Suppressor macrophage treated with lipopolysaccharide for 4 hours (primary cell): Measurements from ENCODE around the gene CHCHD6.
A peak's percentile ranks its signal among the peaks of the same experiment; 100 is the strongest.

Experiments used
- DNase-seq: peaks from one replicate; pipeline ENCODE4 v3.0.0-alpha.2; 2020

CHCHD6 gene

DNA sequence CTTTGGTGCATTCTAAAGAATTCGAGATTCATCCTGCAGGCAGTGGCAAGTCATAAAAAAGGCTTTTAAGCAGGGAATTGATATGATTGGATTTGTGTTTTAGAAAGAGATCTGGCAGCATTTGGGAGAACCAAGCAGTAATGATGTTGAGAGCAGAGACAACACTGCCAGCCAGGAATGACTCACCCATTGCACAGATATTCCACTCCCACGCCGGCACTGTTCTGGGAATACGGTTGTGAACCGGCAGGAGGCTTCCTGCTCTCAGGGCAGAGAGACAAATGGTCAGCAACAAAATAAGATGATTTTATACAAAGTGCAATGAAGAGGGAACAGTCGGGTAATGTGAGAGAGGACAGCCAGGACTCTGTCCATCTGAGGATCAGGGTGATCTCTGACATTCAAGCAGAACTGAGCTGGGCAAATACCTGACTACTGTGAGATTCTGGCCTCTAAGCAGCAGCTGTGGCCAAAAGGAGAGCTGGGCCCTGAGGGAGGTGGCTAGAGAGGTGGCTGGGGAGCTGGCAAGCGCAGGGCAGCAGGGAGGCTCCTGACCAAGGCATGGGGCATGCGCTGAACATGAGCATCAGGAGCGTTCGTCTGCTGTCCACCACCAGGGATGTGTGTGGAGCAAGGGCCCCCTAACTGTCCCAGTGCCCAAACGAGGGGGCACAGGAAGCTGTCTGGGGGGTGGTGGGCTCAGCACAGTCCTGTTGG lies 222.8 kb downstream of the CHCHD6 start:
- DNase-seq, result peak; percentile 39

DNA sequence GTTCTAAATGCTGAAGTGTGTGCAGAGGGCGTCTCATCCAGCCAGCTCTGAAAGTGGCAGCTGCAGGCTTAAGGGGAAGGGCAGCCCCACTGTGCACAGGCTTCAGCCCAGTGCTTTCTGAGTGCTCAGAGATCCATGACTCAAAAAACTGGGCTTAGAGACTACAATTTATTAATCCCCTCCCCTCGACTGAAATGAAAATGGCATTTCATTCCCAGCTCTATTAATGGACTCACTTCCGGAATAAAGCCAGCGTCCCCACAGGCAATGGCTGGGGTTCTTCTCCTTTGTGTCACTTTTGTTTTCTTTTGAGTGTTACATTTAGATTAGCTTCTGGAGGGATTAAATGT lies 223.3 kb downstream of the CHCHD6 start:
- no peak for DNase-seq

DNA sequence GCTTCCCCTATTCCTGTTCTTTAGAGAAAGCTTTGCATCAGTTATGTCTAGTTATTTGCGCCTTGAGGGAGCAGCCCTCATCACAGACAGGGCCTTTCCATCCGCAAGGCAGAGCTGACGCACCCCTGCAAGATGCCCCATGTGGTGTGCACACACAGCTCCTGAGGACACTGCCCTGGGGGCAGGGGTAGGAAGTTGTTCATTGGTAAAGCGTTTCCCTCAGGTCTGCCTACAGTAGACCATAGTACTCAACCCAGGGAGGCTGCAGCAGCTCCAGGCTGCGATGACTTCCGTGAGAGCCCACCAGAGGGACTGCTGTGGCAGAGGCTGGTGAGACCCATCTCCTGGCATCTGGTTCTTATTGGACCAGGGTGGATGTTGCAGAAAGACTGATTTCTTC lies 223.8 kb downstream of the CHCHD6 start:
- DNase-seq, result no peak

DNA sequence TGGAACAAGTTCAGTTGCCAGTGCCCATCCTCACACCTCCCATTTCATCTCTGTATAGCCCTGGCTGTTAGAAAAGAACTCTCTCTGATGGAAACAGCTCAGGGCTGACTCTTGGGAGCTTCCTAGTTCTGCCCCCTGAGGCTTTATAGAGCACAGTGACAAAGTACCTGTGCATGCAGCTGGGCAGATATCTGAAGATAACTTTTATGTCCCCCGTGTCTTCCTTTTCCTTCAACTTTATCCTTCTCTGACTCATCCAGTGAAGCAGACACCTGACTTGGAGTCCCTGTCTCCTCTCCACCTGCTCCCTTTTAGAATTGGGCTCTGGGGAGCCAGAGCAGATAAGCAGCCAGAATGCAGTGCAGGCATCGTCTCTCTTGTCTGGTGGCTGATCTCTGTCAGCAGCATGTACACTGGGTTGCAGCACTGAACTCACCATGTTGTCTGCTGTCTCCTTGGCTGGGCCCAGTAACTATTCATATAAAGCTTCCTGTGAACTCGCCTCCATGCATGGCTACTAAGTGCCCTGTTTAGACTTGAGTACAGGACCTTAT lies 225.0 kb downstream of the CHCHD6 start:
- DNase-seq, result no peak

DNA sequence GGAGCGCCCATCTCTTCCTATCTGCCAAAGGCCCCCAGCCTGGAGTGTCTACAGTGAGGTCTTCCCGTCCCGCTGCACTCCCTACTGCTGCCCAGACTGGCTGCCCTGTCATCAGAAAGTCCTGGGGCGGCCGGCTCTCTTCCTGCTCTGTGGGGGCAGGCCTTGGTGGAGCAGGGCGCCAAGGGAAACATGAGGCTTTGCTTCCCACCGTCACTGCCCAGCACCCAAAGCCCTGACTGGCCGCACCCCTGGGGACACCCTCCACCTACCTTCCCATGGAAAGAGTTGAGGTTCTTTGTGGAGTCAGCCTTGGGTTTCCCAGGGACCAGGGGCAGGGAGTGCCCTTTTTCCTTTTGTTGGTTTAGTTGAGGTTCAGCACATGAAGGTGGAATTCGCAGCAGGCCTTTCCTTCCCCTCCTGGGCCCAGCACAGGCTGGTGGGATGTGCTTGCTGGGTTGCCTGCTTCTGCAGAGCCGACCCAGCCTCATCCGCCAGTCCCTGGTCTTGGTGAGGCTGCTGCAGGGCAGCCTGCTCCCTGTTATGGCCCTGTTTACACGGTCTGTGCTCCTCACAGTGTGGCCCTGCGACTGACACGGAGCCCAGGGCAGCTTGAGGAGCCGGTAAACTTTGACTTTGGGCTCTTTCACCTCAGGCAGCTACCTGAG lies 227.0 kb downstream of the CHCHD6 start:
- no peak for DNase-seq

DNA sequence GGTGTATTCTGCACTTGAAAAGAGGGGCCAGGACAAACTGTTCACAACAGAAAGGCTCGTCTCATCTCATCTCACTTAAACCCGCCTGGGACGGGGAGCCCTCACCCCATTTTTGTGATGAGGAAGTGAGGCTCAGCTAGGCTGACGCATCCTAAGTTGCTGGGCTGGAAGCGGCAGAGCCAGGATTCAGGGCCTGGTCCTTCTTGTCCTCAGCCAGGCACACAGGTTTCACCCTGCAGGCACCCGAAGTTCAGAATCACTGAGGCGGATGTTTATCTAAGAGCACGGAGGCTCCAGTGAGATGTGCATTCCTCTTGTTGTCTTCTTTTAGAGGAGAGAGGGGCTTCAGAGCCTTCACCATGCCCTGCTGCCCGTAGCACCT lies 227.8 kb downstream of the CHCHD6 start:
- no peak for DNase-seq

DNA sequence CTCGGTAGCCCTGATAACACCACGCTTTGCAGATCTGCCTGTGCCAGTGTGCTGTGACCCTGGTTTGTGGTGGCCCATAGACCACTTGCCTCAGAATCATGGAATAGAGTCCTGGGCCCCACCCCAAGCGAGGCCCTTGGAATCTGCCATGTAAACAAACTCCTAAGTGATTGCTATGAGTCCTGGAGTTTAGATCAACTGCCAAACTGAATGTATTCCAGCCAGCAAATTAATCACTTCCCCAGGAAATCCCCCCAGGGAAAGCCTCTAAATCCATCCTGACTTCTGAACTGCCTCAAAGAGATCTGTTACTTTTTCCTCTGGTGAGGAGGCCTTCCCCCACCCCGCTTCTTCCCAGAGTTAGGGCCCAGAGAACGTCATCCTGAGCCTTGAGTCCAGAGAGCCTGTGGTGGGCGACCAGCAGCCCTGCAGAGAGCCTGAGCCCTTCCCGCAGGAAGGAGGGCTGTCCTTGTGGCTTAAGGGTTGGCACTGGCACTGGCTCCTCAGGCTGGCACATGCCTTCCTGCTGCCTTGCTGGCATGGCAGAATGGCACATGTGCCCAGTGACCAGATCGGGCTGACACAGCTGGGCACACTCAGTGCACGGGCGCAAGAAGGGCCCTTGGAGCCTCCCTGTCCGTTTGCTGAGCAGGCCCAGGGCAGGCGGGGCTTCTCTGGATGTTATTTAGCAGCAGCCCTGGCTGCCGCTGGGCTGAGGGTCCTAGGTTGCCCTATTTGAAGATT lies 228.3 kb downstream of the CHCHD6 start:
- no peak for DNase-seq

DNA sequence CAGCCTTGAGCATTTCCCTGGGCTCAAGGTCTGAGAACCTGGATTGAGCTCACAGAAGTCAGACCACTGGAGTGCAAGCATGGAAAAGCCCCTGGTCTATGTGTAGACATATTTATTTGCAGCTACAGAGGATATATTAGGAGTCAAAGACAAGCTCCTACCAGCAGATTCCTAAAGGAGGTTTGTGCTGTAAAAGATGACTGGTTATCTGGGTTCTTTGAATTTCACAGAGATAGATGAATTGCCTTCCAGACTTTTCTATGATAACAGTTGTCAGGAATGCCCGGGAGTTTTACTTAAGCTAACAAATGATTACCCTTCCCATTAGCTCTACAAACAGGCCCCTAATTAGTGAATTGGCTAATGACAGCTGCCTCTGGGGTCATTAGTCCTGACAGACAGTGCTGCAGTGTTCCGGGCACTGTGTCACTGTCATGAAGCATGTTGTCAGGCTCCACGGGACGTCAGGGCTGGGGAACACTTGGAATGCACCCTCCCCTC lies 230.0 kb downstream of the CHCHD6 start:
- DNase-seq, result no peak

DNA sequence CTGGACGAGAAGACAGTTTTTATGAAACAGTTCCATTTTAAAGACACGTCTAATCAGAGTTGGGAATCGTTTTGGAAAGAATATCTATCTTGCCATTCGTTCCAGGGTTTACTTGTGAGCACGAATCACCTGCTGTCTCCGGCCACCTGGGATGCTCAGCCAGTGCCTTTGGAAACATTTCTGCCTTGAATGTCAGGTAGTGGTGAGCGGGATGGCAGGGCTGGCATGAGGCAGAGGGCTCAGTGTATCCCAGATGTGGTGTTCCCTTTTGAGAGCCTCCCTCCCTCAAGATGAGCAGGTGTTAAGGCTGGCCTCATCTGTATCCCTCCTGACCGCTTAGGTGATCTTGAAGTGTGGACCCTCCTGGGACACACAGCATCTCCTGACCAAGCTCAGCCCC lies 231.0 kb downstream of the CHCHD6 start:
- DNase-seq, result no peak

DNA sequence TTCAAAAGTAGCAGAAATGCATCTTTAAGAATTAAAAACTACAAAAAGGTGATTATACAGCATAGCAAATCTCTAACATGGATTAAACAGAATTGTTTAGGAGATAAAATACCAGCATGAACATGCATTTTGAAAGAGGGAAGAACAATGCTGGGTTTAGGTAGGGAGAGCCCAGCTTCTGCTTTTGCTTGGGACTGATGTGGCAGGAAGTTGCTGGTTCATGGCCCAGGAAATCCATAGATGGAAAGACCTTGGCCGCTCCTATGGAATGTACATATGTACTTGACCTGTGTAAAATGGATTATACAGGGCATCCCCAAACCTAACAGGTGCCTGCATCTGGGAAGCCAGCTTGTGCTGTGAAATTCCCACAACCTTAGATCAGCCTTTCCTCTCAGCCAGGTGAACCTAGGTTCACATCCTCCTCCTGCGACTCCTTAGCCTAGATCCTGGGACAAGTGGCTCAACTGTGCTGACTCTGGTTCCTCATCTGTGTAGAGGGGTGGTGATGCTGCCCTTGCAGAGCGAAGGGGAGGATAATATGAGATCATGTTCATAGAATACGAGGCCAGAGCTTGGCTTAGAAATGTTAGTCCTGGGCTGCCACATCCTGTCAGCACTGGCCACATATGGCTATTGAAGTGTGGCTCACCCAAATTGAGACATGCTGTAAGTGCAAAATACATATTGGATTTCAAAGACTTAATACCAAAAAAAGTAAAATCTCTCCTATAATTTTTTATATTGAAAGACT lies 231.9 kb downstream of the CHCHD6 start:
- DNase-seq, result peak; percentile 45

DNA sequence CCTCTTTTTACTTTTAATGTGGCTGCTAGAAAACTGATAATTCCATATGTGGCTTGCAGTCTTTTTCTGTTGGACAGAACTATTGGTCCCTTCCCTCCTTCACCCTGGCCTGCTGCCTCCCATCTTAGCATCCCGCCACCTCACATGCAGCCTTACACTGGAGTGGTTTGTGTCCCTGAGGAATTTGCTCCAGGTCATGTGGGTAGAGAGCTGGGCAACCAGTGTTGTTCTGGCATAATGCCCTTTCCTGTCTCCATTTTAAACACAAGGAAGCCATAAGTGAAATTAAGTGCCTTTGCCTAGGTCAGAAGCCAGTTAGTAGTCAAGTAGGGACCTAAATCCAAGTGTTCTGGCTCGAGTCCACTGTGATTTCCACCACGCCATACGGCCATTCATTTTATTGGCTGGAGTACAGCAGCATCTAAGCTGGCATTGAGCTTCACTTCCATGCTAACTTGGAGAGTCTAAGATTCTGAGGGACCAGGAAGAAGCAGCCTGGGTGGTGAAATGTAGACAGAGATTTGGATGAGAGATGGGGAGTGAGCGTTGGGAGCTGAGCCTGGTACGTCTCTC lies 232.9 kb downstream of the CHCHD6 start:
- no peak for DNase-seq

DNA sequence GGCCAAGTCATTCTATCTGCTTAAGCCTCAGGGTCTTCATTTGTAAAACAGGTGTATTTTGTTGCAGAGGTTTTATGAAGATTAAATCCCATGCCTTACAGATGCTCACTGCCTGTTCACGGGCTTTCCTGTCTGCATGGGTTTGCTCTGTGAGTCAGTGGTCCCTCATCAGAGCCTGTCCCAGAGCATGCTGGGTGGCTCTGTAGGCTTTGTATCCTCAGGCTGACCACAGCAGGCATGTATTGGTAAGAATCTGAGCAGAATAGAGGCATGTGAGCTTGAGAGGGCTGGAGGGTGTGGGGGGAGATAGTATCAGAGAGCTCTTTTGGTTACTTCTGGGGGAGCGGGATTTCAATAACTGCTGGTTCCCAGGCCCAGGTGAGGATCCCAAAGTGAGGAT lies 233.5 kb downstream of the CHCHD6 start:
- DNase-seq, result no peak

DNA sequence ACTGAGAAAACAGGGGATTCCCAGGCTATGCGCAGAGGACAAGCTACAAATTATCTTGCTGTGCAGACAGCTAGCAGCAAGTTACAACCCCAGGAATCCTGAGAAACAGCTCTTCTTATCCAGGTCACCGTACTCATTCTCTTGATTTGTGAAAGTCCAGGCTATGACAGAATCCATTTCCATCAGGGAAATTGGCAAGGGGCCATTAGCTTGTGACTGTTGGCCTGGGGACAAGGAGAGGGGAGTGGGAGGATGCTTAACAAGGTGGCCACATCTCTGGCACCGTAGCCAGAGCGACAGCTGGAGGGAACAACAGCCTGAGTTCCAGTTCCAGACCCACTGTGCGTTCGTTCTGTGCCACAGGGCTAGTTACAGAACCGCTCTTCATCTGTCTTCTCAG lies 233.9 kb downstream of the CHCHD6 start:
- no peak for DNase-seq

DNA sequence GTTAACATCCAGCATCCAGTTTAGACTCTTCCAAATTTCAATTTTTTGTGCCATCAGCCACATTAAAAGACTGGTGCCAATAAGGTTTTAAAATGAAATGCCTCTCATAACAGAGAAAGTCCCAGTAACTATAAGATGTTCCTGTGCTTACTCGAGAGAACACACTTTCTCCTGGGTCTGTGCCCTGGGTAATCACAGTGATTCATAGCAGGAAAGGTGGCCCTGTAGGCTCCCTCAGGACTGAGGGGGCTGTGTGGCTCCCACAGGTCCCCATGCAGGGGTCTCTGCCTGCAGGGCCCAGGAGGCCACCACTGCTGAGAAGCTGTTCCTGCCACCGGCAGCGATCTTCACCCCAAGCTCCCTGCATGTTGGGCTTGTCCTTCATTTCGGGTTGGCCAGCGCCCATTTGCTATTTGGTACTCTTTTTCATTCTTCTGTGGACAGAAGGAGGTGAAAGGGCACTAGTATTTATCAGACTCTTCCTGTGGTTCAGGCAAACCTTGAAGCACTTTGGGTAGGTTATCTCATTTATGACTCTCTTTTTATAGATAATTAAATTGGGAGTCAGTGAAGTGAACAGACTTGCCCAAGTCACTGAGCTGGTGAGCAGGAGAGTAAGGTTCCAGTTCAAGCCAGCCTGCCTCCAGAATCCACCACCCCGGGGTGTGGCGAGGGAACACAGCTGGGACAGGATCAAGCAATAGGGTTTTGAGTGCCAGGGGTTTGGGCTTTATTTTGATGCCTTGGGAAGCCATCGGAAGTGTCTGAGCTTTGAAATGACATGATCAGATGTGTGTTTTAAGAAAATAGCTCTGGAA lies 234.7 kb downstream of the CHCHD6 start:
- DNase-seq, result no peak

DNA sequence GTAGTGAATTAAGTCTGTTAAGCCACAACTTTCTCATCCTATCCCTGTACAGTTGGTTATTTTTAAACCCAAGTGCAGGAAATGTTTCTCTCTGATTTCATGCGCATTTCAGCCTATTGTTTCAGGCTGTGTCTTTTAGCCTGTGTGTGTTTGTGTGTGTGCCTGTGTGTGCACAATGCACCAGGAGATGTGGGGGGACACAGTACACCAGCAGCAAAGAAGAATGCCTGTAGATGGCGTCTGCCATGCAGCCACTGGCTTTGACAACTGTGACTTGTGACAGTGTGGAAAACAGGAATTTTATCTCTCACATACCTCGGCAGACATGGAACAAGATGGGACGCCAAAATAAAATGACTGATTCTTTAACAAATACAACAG lies 235.3 kb downstream of the CHCHD6 start:
- no peak for DNase-seq

DNA sequence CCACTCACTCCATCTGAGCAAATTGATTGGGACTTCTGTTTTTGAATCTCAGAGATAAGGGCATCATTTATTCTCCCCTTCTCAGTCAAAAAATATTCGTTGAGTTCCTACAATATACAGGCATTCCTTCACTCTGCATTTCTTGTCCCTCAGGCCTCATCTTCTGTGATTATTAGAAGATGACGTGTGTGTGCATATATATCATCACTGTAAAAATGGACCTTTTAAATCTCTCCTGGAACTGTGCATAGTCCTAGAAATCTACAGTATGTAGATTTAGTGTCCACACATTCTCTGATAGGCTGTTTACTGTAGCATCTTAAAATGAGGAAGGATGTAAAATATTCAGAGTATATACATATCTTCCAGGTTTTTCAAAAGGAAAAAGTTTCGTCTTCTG lies 235.7 kb downstream of the CHCHD6 start:
- DNase-seq, result no peak

DNA sequence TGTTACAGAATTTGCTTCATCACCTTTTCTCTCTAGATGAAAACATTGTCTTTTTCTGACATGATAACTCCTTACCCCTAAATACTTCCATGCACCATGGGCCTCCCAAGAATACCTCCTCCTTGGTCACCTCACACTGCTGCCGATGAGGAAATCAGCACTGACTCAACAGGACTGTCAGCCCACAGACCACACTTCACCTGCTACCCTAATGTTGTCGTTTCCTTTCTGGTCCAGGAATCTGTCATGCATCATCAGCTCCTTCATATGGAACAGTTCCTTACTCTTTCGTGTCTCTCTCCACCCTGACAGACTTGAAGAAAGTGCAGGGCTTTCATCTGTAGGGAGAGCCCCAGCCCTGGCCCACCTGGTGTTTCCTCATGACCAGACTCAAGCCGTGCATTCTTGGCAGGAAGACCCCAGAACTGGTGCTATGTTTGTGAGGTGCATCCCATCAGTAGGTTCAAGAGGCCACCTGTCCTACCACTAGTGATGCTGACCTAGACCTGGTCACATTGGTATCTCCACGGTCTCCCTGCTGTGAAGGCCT lies 237.8 kb downstream of the CHCHD6 start:
- no peak for DNase-seq

DNA sequence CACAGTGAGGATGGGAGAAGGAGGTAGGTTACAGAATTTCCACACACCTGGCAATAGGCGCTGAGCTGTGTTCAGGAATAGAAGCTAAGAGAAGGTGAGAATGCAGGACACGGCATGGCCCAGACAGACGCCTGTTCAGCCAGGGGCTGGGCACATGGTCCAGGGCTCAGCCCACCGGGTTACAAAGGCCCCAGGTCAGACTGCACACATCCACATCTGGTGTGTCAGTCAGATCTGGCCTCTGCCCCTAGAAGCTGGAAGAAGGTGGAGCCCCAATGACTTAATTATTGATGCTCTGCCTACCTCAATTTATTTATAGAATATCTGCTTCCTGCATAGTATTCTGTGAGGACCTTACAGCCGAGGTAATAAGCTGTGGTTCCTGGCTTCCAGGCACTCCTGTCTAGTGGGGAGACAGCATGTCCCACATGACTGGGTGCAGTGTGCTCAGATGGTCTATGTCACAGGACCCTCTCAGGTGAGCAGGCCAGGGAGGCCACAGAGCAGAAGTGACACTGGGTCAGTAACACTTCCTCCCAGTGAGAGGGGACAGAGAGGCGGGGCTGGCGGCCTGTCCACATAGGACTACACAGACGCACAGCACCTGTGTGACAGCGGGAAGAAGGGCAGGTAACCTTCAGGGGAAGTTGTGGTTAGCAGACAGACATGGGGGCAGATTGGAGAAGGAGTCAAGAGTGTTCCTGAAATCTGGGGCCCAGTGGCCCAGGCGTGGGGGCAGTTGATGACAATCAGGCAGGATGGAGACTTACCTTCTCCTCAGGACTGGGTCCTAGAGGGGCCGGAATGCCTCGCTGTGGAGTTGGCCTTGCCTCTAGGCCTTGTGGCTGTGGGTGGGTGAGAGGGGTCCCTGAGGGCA lies 240.3 kb downstream of the CHCHD6 start:
- DNase-seq, result no peak

DNA sequence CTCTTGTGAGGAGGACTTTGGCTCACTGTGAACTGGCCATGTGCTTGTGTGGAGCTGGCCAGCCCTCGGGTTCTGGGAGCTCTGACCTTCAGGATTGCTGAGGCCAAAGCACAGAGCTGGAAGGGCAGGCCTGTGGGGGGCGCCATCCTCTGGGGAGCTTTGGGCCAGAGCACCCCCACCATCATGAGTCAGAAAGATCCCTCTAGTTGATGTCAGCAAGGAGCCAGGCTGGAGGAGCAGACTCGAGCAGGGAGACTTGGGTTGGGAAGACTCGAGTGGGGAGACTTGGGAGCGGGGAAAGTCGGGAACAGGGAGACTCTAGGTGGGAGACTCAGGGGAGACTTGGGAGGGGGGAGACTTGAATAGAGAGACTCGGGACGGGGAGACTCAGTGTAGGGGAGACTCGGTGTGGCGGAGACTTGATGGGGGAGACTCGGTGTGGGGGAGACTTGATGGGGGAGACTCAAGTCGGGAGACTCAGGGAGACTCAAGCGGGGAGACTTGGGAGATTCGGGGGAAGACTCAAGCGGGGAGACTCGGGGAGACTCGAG lies 241.2 kb downstream of the CHCHD6 start:
- peak; percentile 12 for DNase-seq

DNA sequence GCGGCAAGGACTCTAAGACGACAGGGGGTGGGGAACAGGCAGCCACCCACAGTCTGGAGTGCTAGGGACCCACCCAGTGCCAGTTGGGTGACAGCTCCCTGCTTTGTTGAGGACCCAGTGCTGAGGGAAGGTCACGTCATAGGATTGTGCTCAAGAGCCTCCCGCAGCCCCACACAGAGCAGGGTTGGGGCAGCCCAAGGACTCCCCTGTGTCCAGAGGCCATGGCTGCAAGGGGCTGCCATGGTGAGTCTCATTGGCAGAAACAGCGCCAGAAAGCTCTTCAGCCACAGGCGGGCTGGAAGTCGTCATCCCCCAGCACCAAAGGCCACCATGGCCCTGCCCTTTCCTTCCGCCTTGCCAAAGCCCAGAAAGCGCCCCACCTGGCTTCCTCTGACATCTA lies 241.9 kb downstream of the CHCHD6 start:
- DNase-seq, result no peak
